Small intestine (tissue), 7 donors: ENCODE data around the gene PRAC2. TPM values are rescaled to one million over a fixed set of nuclear protein-coding genes. Genes with fewer than 3 reads are reported as not detected.

Experiments used
- DNase-seq, 2 donors: peaks; one replicate each; pipeline versions ENCODE4 v3.0.0 to v3.0.0-alpha.2; 2013
- FAIRE-seq: peaks from 2 replicates; lab custom pipeline; 2012; peaks lifted over from hg19 to GRCh38; lab: Jason Lieb, UNC
- H3K27ac ChIP-seq, 3 donors: one replicate each; pipeline ENCODE4 v1.5.1; 2013; ENCODE audit warnings: low read length in 2 of 3, mild to moderate bottlenecking in 2 of 3, control low read depth in 1 of 3, inconsistent platforms in 1 of 3, low read depth in 1 of 3, moderate library complexity in 1 of 3
- H3K27me3 ChIP-seq, 3 donors: one replicate each; pipeline ENCODE4 v1.6.1; 2013; ENCODE audit warnings: low read length in 3 of 3, inconsistent platforms in 1 of 3; ENCODE audit not compliant: control insufficient read depth in 3 of 3, insufficient read depth in 3 of 3
- H3K36me3 ChIP-seq, 3 donors: one replicate each; pipeline ENCODE4 v1.6.1; 2013; ENCODE audit warnings: low read length in 3 of 3, inconsistent platforms in 1 of 3, low read depth in 1 of 3, mild to moderate bottlenecking in 1 of 3, moderate library complexity in 1 of 3; ENCODE audit not compliant: control insufficient read depth in 3 of 3, insufficient read depth in 2 of 3
- H3K4me1 ChIP-seq, 3 donors: one replicate each; pipeline ENCODE4 v1.6.1; 2013; ENCODE audit warnings: low read length in 2 of 3, inconsistent platforms in 1 of 3, low read depth in 1 of 3, mild to moderate bottlenecking in 1 of 3, moderate library complexity in 1 of 3; ENCODE audit not compliant: control insufficient read depth in 3 of 3, insufficient read depth in 2 of 3
- H3K4me3 ChIP-seq, 3 donors: one replicate each; pipeline ENCODE4 v1.5.1; 2013; ENCODE audit warnings: low read length in 3 of 3, control low read depth in 1 of 3, inconsistent platforms in 1 of 3, low read depth in 1 of 3, mild to moderate bottlenecking in 1 of 3, moderate library complexity in 1 of 3
- H3K9me3 ChIP-seq, 2 donors: one replicate each; pipeline ENCODE4 v1.6.1; 2013; ENCODE audit warnings: low read depth in 1 of 2, low read length in 1 of 2; ENCODE audit not compliant: control insufficient read depth in 2 of 2, insufficient read depth in 1 of 2
- WGBS, 3 donors: extraction: QIAGEN DNeasy Blood & Tissue Kit; methylation state at CpG; one replicate each; pipeline ENCODE4 v1.1.7; 2013; 5-methylcytosine and 5-hydroxymethylcytosine counted together
- polyA plus RNA-seq, 4 donors: library from polyadenylated mRNA; stranded (reverse) in 3 of 4; unstranded in 1 of 4; fragments of 200-250 nt in 3 of 4; fragments of 120-200 nt in 1 of 4; gene quantifications; one replicate each; pipeline versions ENCODE4 v1.2.1 to v1.2.3, GENCODE V29; 2013
- donor health status: healthy with polysubstance abuse.
- donor health status: control.
- donor health status: control.
- donor health status: Bipolar disorder and iron deficiency.
- donor health status: healthy.

Gene PRAC2
- polyA plus RNA-seq, 4 donors = not detected

DNA sequence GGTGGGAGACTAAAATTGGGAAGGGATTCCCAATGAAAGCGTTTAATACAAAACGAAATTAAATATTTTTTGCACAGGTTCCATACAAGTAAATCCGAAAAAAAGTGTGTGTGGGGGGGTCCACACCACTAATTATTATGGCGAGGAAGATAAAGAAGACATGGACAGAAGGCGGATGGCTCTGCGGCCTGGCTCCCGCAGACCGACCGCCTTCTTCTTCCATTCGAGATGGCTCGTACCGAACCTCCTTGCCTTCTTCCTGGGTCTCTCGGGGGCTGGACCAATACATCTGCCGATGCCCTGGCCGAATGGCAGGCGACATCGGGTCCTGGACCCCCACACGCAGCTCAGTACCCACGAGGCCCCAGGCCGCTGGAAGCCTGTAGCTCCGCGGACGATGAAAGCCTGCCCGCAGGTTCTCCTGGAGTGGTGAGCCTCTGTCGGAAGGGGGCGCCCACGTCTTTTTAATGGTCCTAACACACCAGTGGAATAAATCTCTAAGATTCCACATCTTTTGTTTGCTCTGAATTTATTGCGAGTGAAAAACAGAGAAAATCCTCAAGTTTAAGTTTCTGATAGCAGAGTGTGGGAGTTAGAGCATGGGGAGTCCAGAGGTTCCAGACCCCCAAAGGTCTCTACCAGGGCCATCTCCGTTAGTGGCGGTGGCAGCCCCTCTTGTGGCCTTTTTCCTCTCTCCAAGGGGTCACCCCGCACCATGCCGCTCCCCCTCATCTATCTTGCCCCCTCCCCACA is 1.4 kb downstream of the PRAC2 start:
- peak; percentile 85 to 87 for DNase-seq
- Histone ChIP-seq H3K4me3 (peak overlapping the region in 2 of 3 donors; percentile 4 to 29), H3K27ac (no peak overlapping the region)

GRCh38 chr17:48725004-48725287 is 2.0 kb downstream of the PRAC2 start:
- peaks cover 0 to 100% (median 78%) of the 10 kb centered on the region in 3 donors for H3K27me3 ChIP-seq
- DNase-seq = peak in 1 of 2 donors; percentile 54

More for the DNA sequence above, 1.4 kb downstream of the PRAC2 start:
- 7 to 8% (median 8%) methylated on average over 32 of the region's 32 CpGs for WGBS, 3 donors
- no peak for FAIRE-seq
- Histone ChIP-seq H3K36me3 (no peaks in the 10 kb centered on the region), H3K4me1 (peaks cover 2 to 21% (median 5%) of the 10 kb centered on the region in 3 donors), H3K27me3 (peaks cover 0 to 100% (median 78%) of the 10 kb centered on the region in 3 donors), H3K9me3 (peaks cover 0 to 3% of the 10 kb centered on the region in 2 donors)

GRCh38 chr17:48725288-48726064 is 2.5 kb downstream of the PRAC2 start:
- Histone ChIP-seq H3K36me3 (no peaks in the 10 kb centered on the region), H3K4me3 (no peak overlapping the region), H3K4me1 (peaks cover 2 to 21% (median 5%) of the 10 kb centered on the region in 3 donors), H3K9me3 (peaks cover 0 to 3% of the 10 kb centered on the region in 2 donors), H3K27me3 (peaks cover 0 to 100% (median 76%) of the 10 kb centered on the region in 3 donors), H3K27ac (no peak overlapping the region)
- FAIRE-seq (no peak), DNase-seq (peak in 1 of 2 donors; percentile 38)
- 3 to 8% (median 5%) methylated on average over 37 to 38 of the region's 38 CpGs for WGBS, 3 donors

More at GRCh38 chr17:48725004-48725287, 2.0 kb downstream of the PRAC2 start:
- Histone ChIP-seq H3K27ac (no peak overlapping the region), H3K36me3 (no peaks in the 10 kb centered on the region), H3K4me3 (peak overlapping the region in 1 of 3 donors; percentile 29), H3K4me1 (peaks cover 2 to 21% (median 5%) of the 10 kb centered on the region in 3 donors), H3K9me3 (peaks cover 0 to 3% of the 10 kb centered on the region in 2 donors)
- WGBS, 3 donors = 1 to 3% (median 2%) methylated on average over 16 of the region's 16 CpGs
- FAIRE-seq = no peak

- H3K36me3 ChIP-seq = no peaks in the 10 kb centered on the region
- peaks cover 2 to 21% (median 5%) of the 10 kb centered on the region in 3 donors for H3K4me1 ChIP-seq
- WGBS, 3 donors = 10 to 14% (median 13%) methylated on average over 20 of the region's 20 CpGs
- H3K27ac ChIP-seq = no peak overlapping the region
- FAIRE-seq (no peak), DNase-seq (peak in 1 of 2 donors; percentile 22)
- H3K9me3 ChIP-seq = peaks cover 0 to 3% of the 10 kb centered on the region in 2 donors
- H3K4me3 ChIP-seq = no peak overlapping the region
- peaks cover 0 to 99% (median 69%) of the 10 kb centered on the region in 3 donors for H3K27me3 ChIP-seq
These were observed 3.3 kb downstream of the PRAC2 start for GRCh38 chr17:48726114-48726915.

DNA sequence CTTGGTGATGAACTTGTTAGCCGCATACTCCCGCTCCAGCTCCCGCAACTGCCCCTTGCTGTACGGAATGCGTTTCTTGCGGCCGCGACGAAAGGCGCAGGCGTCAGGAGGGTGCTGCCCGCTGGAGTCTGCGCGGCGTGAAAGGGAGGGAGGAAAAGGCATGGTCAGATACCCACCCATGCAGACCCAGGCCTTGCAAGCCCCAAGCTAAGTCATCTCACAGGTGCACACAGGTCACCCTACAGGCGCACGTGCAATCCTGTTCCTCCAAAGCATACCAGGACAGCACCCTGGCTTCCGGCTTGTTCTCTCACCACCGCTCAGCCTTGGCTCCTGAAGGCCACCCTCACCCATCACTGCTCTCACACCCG is 3.9 kb downstream of the PRAC2 start:
- Histone ChIP-seq H3K36me3 (no peaks in the 10 kb centered on the region), H3K4me1 (peaks cover 2 to 21% (median 5%) of the 10 kb centered on the region in 3 donors), H3K9me3 (peaks cover 0 to 1% of the 10 kb centered on the region in 2 donors), H3K27ac (no peak overlapping the region), H3K27me3 (peaks cover 0 to 99% (median 66%) of the 10 kb centered on the region in 3 donors), H3K4me3 (no peak overlapping the region)
- DNase-seq (peak in 1 of 2 donors; percentile 31), FAIRE-seq (no peak)
- WGBS, 3 donors = 8 to 13% (median 8%) methylated on average over 17 to 20 of the region's 20 CpGs

DNA sequence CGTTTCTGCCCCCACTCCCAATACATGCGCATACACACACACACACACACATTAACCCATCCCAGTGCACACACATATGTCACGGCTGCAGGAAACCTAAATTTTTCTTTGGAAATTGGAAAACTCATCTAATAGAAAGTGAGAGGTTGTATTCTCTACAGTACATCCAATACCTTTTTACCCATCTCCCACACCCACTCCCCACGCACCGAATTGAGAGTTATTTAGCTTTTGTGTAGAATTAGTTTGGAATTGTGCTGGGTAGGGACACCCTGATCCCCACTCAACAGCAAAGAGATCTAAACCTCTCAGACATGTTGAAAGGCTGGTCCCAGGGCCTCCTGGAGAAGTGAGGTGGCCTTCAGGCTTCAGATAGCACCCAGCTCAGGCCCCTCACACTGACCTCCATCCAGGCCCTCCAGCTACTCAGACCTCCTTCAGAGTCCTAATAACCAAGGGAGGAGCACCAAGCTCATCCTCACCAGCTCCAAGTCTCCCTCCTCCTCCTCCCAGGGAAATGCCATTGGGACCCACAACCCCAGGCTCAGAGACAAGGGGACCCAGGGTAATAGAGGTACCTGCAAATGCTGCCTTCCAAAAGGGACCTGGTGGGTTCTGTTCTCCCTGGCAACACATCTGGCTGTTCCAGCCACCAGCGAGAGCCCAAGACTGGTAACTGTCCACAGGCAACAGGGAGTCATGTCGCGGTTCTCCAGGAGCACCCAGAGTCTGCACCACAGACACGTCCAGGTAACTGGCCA is 4.6 kb downstream of the PRAC2 start:
- H3K4me3 ChIP-seq = peak overlapping the region in 2 of 3 donors; percentile 22 to 25
- no peaks in the 10 kb centered on the region for H3K36me3 ChIP-seq
- peaks cover 2 to 21% (median 5%) of the 10 kb centered on the region in 3 donors for H3K4me1 ChIP-seq
- 31 to 34% (median 34%) methylated on average over 9 of the region's 9 CpGs for WGBS, 3 donors
- no peak overlapping the region for H3K27ac ChIP-seq
- no peak for DNase-seq
- no peaks in the 10 kb centered on the region for H3K9me3 ChIP-seq
- peaks cover 0 to 99% (median 62%) of the 10 kb centered on the region in 3 donors for H3K27me3 ChIP-seq
- FAIRE-seq = no peak

DNA sequence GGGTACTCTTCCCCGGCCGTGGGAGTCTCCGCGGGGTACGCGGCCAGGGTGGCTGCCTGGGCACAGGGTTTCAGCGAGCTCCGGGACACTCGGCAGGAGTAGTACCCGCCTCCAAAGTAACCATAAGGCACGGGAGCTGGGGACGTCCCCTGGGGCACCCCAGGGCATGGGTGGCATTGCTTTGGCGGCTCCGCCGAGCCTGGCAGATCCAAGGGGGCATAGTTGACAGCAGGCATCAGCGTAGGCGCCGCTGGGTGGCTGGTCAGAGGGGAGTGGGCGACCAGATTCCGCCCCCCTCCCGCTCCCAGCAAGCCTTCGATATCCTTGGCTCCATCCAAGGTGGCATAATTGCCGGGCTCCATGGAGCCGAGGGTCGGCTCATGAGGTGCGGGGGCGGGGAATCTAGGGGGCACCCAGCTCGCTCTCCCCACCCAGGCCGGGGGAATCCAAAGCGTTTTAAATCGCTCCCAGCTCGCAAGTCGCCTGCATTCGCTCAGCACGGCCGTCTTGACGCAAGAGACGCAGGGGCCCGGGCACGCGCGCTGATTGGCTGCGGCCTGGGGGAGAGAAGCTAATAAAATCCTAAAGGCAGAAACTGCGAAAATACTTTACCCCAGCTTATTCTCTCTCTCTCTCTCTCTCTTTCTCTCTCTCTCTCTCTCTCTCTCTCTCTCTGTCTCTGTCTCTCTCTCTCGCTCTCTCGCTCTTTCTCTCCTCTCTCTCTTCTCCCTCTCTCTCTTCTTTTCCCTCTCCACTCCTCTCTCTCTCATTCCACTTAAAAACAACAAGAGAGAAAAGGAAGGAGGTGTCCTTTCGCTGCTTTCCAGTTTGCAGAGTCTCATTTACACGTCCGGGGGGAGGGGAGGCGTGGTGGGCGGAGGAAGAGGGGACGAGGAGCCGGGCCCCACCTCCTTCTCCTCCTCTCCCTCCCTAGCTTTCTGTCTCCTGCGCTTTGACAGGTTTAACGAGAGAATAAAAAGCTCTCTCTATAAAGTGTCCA is 5.5 kb downstream of the PRAC2 start, which contains the start of gene HOXB13:
Gene HOXB13, minus strand, starts transcription at position 519 of the 1,000 bp plus-strand sequence. Its CDS starts 157 bp downstream, at position 362.
- peak in 1 of 2 donors; percentile 62 for DNase-seq
- peaks cover 2 to 15% (median 3%) of the 10 kb centered on the region in 3 donors for H3K4me1 ChIP-seq
- H3K4me3 ChIP-seq = peak within 1 kb of the TSS; percentile 1 to 25 (median 22)
- FAIRE-seq = no peak
- peaks cover 0 to 99% (median 61%) of the 10 kb centered on the region in 3 donors for H3K27me3 ChIP-seq
- WGBS, 3 donors = 5 to 6% (median 5%) methylated on average over 51 to 55 of the region's 55 CpGs
- H3K27ac ChIP-seq = peak within 1 kb of the TSS in 1 of 3 donors; percentile 25
- no peaks in the 10 kb centered on the region for H3K36me3 ChIP-seq
- H3K9me3 ChIP-seq = no peaks in the 10 kb centered on the region
